Measurements from ENCODE around the gene CNN2.

GRCh38 chr19:1085053-1085658 lies 58.7 kb downstream of the CNN2 start:
- TF ChIP-seq CTCF (IDR thresholded peaks at IDR 0.05) (no peak), POLR2A (IDR thresholded peaks at IDR 0.05) (no peak)
